EH (cell line): ENCODE measurements around the gene RRP1.
"Not testable (repeated sequence)": the region's sequence is repeated elsewhere in the genome, so short reads cannot be mapped to it uniquely, and the experiment has no call there.

Source experiments
- DNase-seq: peaks from one replicate; pipeline ENCODE4 v3.0.0-alpha.2; 2015; ENCODE audit warnings: low read depth

RRP1 gene

DNA sequence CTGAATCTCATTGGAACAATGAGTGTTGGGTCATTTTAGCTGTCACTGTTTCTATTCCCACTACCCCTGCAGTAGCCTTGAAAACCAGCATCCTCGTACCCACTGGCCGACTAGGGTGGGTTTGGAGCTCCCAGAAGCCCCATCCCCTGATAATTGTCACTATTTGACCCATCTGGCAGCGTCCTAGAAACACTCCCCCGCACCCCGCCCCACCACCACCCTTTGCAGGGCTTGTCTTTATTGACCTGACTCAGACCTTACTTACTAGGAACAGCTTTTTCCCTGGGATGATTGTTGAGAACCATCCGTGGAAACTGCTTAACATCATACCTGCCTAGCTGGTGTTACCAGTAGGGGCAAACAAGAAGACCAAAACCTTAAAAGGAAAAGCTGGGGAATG is 47.2 kb downstream of the RRP1 start:
- no peak for DNase-seq

DNA sequence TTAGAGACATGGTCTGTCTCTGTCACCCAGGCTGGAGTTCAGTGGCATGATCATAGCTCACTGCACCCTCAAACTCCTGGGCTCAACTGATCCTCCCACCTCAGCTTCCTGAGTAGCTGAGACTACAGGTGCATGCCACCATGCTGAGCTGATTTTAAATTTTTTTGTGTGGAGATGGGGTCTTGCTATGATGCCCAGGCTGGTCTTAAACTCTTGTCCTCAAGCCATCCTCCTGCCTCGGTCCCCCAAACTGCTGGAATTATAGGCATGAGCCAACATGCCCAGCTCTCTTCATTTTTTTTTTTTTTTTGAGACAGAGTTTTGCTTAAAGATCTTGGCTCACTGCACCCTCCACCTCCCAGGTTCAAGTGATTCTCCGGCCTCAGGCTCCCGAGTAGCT is 50.9 kb downstream of the RRP1 start:
- DNase-seq, result no peak

DNA sequence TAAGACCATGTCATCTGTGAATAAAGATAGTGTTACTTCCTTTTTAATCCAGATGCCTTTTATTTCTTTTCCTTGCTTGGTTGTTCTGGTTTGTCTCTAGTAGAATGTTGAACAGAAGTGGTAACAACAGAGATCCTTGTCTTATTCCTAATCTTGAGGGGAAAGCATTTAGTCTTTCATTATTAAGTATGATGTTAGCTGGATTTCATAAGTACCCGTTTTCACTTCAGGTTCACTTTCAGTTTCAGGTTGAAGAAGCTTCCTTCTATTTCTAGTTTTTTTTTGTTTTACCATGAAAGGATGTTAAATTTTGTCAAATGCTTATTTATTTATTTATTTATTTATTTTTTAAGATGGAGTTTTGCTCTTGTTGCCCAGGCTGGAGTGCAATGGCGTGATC is 53.4 kb downstream of the RRP1 start:
- no peak for DNase-seq

- DNase-seq, result not testable (repeated sequence)
Observed at GRCh38 chr21:43844906-43845305, 55.5 kb downstream of the RRP1 start.

GRCh38 chr21:43845386-43845785 is 56.0 kb downstream of the RRP1 start:
- no peak for DNase-seq

DNA sequence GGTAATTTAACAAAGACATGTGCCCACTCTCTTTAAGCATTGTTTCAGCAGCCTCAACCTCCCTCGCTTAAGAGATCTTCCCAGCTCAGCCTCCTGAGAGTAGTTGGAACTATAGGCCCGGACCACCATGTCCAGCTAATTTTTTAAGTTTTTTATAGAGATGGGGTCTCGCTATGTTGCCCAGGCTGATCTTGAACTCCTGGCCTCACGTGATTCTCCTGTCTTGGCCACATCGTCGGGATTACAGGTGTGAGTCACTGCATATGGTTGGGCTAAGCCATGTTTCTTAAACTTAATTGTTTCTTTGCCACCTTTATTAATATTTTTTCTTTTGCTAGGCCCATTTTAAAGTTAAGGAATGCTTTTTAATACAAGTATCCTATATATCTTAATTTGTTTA is 57.1 kb downstream of the RRP1 start:
- no peak for DNase-seq

DNA sequence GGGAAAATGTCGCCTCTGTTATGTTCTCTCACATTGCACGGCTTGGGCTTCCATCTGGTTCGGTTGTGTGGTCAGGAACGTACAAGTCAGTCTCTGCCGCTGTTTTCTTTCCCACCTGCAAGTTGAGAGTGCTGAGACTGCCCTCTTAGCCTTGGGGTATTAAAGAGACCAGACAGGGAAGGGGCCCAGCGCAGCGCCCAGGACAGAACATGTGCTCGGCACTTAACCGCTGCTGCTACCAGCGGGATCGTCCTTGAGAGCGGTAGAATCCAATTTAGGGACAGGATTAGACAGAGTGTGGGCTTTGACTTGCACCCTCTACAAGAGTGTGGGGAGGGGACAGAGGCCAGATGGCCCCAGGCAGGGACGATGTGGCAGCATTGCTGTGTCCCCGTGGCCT is 57.9 kb downstream of the RRP1 start:
- no peak for DNase-seq

GRCh38 chr21:43848771-43849170 is 59.4 kb downstream of the RRP1 start:
- DNase-seq, result no peak

DNA sequence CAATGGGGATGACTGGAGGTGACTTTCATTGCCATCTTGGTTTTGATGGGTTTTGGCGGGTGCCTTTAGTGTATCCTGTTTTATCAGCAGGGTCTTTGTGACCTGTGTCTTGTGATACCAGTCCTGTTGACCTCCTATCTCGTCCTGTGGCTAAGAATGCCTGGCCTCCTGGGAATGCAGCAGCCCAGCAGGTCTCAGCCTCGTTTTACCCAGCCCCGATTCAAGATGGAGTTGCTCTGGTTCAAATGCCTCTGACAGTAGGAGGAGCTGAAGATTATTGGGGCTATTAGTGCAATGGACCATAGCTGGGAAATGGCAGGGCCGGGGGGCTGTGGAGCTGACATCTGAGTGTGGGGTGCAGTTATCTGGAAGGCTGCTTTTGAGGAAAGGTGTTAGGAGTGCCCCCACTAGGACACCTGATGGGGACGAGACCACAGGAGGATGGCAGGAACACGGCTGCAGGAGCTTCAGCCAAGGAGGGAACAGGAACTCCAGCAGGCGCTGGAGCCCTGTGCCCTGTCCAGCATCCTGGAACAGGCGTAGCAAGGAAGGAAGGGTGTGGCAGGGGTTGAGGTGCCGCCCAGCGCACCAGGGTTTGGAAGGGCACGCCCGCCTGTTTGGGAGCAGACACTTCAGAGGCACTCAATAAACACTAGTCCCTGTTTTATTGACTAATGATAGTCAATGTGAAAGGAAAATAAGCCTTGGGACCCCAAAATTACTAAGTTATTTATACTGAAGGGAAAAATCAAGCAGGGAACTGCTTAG is 60.3 kb downstream of the RRP1 start:
- DNase-seq, result no peak

- DNase-seq, result no peak
Observed at GRCh38 chr21:43850728-43851295, 61.4 kb downstream of the RRP1 start.

DNA sequence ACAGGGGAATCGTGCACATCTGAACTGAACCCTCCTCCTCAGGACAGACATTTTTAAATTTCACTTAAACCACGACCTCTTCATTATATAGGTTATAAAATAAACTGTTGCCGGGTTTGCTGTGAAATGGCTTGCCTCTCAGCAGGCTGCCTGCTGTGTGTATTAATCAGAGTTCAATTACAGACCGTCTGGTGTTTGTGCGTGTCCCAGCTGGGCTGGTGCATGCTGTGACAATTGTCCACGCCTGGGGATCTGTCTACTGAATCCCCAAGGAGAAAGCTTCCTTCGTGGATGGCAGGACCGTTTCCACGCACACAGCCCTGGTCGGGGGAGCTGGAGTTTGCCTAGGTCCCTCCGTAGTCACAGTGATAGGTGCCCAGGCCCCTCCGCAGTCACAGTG is 62.2 kb downstream of the RRP1 start:
- DNase-seq, result no peak

GRCh38 chr21:43853851-43854772 is 64.7 kb downstream of the RRP1 start:
- no peak for DNase-seq
